G401.6 (cell line): ENCODE measurements around the gene VSTM2L.

ENCODE experiments used
- FAIRE-seq: peaks from 2 replicates; lab custom pipeline; 2012; peaks lifted over from hg19 to GRCh38; lab: Jason Lieb, UNC

The VSTM2L gene

DNA sequence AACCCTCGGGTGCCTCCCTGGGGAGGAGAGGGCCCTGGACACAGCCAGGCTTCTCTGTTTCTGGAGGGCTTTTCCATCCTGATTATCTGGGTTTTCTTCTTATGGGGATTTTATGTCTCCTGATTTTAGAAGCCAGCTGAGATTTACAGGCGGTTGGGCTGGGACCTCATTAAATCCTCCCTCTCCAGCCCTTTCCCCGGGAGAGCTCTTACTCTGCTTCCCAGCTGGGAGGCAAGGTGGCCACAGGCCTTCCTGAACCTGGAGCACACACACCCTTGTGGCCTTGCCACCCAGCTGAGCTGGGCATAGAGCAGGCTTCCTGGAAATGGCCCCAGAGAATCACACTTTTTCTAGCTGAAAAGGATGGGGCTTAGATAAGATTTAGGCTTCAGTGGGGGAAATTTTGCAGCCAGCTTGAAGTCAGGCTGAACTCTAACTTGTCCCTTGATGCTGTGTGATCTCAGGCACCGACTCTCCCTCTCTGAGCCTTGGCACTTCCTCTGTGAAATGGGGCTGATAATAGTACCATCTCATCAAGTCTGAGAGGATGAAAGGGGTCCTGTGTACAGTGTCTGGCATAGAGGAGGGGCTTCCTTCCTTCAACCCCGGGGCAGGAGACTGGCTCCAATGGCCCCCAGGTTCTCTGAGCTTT lies 16.6 kb downstream of the VSTM2L start:
- FAIRE-seq = no peak

DNA sequence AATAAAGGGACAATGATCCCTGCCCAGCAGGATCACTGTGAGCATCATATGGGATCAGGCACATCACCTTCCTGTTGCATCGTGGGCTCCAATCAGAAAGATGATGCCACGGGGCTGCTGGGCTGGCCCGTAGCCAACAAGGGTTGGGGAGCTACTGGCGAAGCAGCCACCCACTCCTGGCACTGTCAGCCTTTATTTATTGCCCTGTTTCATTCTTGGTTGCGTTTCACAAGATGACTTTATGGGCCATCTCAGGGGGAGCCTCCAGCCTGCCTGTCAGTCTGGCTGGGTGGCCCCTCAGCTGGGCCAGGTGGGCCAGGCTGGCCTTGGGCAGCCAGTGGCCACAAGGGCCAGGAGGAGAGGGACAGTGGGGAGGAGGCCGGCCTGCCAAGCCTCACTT lies 17.3 kb downstream of the VSTM2L start:
- no peak for FAIRE-seq

DNA sequence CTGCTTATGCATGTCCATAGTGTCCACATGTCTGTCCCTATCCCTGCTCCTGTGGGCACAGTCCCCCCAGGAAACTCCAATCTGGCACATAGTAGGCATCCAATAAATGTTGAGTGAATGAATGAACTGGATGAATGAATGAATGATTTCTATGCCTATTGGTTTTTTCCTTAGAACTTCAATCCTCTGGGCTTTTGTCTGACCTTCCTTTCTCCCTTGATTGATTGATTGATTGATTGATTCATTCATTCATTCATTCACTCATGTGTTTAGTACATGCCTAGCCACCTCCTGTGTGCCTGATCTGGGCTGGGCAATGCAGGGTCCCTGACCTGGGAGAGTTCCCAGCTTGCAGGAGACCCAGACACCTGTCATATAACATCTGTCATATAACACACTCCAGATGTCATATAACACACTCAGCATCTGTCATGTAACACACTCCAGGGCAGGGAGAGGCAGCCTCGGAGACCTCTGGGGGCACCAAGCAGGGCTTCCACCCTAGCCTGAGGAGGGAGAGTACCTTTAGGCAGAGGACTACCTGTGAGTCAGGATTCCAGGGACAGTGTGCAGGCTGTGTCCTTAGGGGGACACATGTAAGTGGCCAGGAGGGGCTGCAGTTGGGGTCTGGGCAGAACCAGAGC lies 17.9 kb downstream of the VSTM2L start:
- FAIRE-seq = no peak

DNA sequence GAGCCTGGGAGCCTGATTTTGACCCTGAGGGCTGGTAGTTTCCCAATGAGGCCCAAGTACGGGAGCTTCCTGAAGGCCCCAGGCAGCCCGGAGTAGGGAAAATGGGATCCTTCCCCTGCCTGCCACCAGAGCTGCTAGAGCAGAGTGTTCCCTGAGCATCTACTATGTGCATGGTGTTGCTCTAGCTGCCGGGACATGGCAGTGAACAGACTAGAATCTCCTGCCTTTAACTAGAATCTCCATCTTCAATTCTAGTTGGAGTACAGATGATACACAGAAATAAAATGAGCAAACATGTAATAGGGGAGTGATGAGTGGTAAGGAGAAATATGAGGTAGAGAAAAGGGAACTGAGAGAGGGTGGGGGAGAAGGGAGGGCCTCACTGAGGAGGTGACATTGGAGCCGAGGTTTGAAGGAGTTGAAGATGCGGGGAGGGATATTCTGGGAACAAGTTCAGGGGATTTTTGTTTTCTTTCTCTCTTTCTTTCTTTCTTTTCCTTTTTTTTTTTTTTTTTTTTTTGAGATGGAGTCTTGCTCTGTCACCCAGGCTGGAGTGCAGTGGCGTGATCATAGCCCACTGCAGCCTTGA lies 18.5 kb downstream of the VSTM2L start:
- no peak for FAIRE-seq

DNA sequence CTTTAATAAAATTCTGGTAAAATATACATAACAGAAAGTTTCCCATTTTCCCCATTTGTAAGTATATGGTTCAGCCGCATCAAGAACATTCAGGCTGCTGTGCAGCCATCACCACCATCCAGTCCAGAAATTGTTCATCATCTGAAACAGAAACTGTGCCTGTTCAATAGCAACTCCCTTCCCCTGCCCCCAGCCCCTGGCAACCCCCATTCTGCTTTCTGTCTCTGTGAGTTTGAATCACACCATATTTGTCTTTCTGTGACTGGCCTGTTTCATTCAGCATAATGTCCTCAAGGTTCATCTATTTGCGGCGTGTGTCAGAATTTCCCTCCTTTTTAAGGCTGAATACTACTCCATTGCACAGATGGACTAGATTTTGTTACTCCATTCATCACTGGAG lies 19.1 kb downstream of the VSTM2L start:
- FAIRE-seq = no peak

DNA sequence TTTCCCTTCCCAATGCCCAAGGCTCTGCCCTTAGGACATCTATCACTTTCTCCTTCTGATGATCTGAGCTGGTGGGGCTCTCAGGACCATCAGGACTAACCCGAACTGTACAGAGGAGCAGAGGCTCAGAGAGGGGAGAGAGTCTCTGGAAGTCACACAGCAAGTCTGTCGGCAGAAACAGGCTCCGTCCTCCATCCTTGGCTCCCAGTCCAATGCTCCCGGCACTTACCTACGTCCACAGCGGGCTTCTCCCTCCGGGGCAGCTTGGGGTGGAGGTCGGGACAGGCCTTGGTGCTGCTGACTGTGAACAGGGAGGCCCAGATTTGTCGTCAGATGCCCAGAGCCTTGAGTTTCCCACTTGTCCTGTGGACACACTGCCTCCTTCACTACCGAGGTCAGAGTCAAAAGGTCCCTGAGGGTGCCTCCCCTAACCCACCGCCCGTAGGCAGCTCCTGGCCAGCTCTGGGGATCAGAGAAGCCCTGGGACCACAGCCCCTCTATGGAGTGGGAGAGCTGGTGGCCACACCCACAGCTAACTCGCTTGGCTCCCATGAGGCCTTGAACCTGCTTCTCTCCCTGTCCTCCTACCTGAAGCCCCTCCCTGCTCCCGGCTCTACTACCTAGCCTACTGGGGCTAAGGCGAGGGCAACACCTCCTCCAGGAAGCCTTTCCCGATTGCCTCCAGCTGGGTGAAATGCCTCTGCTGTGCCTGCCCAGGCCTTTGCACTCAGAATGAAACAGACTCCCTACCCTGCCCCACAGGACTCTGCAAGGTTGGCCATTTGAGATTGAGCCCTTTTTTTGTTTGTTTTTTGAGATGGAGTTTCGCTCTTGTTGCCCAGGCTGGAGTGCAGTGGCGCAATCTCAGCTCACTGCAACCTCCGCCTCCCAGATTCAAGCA lies 22.6 kb downstream of the VSTM2L start:
- no peak for FAIRE-seq

DNA sequence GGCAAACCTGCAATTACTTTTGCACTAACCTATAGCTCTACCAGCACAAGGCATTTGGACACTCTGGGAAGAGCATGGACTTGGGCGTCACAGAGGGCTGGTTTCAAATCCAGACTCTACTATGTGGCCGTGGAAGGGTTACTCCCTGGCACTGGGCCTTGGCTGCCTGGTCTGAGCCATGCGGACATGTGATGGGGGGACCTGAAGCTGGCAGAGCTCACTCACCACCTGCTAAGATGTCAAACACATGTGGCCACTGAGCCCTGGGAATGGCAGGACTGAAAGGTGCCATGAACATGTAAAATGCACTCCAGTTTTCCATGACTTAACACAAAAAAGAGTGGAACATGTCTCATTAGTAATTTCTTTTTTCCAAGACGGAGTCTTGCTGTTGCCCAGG lies 23.7 kb downstream of the VSTM2L start:
- no peak for FAIRE-seq

DNA sequence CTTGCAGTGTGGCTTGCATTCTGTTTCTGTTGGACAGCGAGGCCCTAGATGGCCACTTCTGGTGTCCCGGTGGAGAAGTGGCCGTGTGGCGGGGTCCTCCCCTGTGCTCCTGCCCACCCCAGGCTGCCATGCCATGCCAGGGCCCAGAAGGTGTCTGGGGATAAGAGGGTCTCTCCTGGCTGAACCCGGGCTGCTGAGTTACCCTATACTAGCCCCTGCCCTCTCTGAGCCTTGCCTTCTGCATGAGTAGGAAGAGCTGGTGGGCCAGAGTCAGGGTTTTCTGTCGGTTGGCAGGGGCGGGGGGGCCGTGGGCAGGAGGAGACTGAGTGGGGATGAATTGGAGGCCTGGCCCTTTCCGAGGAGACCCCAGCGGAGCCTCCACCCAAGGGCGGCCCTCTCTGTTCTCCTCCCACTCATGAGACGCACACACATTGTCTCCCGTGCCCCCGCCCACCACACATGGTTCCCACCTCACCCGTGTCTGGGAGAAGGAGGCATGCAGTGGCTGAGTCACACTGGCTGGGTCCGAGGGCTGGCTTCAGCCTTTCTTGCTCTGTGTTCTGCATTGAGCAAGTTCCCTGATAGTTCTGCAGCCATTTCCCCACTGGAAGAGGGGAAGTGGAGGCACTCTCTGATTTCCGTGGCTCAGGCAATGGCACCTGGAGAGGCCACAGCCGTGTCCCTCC lies 24.6 kb downstream of the VSTM2L start:
- FAIRE-seq = no peak

DNA sequence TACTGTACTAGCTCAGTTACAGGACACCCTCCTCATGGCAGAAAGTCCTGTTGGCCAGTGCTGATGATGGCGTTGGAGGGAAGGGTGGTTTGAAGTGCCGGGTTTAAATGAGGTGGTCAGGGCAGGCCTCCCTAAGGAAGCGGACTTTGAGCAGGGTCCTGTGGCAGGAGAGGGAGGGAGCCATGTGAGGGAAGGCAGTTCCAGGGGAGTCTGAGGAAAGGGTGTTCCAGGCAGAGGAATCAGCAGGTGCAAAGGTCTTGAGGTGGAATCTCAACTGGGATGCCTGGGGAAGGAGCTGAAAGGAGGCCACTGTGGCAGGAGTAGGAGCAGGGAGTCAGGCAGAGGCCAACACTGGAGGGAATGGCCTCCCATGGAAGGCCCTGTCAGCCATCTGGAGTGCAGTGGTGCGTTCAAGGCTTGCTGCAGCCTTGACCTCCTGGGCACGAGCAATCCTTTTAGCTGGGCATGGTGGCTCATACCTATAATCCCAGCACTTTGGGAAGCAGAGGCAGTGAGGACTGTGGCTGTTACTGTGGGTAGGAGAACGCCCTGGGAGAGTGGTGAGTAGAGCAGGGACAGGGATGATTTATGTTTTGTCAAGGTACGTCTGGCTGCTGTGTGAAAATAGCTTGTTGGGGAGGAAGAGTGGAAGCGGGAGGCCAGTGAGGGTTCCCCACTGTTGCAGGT lies 26.2 kb downstream of the VSTM2L start:
- FAIRE-seq = no peak

DNA sequence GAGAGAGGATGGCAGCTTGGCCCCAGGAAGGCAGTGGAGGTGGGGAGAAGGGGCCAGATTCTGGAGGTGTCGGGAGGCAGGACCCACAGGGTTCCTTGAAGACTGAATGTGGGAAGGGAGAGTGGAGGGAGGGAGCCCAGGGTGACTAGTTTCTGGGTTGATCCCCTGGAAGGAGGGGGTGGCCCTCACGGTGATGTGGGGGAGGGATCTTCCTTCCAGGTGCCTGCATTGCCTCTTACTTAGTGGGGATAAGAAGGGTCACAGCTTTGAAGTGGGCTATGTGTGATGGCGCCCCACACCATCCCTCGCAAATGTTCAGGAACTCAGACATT lies 26.7 kb downstream of the VSTM2L start:
- no peak for FAIRE-seq

DNA sequence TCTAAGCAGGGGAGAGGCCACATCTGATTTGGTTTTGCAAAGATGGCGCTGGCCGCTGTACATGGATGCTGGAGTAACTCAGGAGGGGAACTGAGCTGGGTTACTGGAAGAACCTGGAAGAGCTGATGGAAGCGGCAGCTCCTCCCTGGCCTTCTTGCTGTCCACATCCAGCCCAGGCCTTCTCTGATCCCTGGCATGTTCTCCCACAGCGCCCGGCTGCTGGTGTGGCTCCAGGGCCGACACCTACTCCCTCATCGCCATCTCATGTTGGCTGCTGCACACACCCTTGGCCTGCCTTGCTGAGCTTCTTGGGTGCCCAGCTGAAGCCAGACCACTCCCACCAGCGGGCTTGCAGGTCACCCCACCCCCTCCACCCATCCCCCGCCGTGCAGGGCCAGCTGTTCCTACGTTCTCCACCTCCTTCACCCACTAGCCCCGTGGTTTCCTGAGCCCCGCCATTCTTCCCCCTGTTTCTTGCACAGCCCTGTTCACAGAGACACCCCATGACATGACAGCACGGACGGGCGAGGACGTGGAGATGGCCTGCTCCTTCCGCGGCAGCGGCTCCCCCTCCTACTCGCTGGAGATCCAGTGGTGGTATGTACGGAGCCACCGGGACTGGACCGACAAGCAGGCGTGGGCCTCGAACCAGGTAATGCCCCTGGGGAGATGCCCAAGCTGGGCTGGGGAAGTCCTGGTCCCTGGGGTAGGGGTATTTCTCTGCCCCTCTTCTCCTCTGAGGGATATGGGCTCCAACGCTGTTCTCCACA lies 28.4 kb downstream of the VSTM2L start:
- no peak for FAIRE-seq

DNA sequence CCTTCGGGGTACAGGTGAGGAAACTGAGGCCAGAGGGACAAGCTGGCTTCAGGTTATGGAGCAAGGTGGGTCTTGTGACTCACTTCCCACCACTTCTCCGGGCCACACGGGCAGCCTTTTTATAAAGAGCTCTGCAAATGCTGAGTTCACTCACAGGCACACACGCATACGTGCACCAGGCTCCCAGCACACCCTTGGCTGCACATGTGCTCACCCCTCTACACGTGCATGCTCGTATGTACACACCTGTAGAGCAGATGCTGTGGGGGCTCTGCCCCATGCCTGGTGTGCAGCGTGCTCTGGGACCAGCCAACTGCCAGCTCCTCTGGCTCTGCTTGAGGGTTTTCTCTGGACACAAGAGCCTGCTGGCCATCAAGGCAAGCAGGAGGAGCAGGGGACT lies 29.1 kb downstream of the VSTM2L start:
- FAIRE-seq = no peak

DNA sequence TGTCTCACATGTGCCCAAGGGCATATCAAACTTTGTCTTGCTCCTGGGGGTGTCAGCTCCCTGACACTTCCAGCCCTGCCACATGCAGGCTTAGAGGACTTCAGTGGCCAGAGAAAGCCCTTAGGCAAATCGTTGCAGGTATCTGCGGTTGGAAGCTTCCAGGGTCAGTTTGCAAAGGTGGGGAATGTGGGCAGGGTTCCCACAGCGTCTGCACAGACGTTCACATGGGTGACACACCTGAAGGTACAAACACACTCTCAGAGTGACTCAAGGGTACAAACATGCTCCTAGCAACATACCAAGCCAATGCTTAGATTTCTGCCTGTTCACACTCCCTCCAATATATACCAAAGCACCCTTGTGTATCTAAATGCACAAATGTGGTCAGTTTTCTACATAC lies 30.0 kb downstream of the VSTM2L start:
- FAIRE-seq = no peak

DNA sequence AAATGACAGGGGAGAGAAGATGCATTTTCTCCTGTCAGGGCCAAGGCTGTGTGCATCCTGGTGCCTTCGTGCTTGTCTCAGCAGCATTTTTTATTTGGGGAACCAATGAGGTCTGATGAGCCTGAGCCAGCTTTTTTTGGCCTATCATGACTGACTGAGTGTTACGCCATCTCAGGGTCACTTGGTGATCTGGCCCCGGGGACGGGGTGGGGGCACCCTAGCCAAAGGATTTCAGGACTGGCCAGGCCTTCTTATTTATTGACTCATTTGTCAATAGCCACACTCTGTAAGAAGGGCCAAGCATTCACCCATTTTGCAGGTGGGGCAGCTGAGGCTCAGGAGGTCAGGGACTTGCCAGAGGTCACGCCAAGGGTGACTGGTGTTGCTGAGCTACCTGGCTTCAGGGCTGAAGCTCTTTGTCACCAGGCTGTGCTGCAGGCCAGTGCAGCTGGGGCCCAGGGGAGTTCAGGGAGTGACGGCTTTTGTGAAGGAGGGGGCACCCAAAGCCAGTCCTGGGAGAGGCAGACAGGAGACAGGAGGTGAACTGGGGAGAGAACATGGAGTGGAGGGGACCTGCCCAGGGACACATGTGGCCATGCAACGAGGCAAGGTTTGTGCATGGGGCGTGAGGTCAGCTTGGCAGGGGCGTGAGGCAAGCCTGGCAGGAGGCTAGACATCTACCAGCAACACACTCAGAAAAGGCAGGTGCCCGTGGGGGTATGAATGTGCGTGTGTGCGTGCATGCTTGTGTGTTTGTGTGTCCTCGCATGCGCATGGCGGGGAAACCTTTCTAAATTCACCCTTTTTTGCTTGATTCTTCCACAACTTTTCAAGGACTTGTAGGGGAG lies 31.1 kb downstream of the VSTM2L start:
- FAIRE-seq = no peak

DNA sequence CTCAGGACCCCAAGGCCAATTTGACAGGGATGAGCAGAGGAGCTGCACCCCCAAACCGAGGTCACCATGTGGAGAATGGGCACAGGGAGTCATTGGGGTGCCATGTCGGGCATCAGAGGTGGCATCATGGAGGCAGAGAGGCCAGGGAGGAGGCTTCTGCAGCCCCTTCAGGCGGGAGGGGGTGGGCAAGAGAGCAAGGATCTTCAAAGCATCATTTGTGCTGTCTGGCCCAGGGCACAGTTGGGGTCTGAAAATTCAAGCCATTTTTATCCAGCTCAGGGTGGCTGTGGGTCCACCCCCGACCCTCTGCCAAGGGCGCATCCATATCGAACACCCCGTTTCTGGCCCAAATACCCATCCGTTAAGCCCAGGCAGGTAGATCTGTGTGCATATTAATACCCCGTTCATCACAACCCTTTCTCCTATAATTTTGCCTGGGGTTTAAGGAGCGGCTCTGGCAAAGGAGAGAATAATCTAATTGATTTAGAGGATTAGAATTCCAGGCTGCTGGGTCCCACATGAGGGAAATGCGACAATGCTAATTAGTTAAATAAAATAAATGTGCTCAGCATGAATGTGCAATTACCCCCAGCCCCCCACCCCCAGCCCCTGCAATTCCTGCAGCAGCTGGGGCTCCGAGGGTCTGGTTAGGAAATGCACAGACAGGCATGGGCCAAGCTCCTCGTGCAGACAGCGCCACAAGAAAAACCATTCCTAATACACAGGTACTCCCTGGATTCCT lies 31.9 kb downstream of the VSTM2L start:
- no peak for FAIRE-seq

DNA sequence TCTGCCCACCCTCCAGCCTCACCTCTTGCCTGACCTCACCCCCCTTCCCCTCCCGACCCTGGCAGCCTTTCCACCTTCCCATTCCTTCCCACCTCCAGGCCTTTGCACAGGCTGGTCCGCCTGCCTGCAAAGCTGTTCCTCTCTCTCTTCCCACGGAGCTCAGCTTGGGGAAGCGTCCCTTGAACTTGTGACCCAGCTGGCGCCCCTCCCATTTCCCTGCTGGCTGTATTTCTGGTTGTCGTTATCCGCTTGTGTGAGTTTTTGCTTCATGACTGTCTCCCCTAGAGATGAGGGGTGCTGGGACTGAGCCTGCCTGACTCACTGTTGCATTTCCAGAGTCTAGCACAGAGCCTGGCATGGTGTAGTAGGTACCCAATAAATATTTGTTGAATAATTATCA lies 32.5 kb downstream of the VSTM2L start:
- no peak for FAIRE-seq

DNA sequence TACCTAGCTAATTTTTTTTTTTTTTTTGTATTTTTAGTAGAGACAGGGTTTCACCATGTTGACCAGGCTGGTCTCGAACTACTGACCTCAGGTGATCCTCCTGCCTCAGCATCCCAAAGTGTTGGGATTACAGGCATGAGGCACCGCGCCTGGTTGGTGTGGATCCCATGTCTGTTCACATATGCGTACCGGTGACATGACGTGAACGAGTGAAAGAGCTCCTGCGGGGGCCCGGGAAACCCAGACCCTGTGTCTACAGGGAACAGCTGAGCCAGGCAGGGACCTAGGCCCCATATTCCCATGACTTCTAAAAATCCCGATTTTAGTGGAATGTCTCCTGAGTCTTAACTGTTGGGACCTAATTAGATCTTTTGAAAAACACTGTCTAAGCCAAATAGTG lies 33.1 kb downstream of the VSTM2L start:
- FAIRE-seq = no peak

DNA sequence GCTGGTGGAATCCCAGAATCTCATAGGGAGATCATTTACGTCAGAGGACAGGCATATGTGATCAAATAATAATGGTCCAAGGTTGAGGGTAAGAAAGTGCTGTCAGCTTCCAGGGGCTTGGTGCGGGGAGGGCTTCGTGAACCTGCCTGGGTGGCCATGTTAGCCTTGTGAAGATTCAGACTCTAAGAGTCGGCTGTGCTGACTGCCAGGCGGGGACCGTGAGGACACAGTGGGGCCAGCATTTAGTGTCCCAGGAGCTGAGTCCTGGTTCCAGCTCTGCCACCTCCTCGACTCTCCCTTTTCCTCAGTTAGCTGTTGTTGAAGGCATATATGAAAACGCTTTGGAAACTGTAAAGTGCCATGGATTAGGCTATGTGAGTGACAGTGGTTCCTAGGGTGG lies 33.5 kb downstream of the VSTM2L start:
- no peak for FAIRE-seq

DNA sequence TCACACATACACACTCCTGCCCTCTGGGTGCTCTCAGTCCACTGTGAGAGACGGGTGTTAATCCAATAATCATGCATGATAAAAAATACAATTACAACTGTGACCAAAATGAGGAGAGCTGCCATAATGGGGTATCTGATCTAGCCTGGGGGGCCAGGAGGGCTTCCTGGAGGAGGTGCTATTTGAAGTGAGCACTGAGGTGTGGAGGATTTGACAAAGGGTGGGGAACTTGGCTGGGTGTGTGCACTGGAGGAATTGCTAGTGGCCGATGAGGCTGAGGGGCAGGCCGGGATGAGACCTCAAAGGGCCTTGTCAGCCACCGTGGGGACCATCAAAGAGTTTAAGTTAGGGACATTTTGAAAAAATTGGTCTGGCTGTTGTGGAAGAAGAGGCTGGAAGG lies 34.8 kb downstream of the VSTM2L start:
- no peak for FAIRE-seq
